Measurements from ENCODE around the gene B4GALT7.
"Not testable (repeated sequence)": the region's sequence is repeated elsewhere in the genome, so short reads cannot be mapped to it uniquely, and the experiment has no call there.

Gene B4GALT7

GRCh38 chr5:177609076-177610059 lies 9.4 kb downstream of the B4GALT7 start:
- DNase-seq (ENCODE audit: low read depth in 2 of 2) = no peak

- DNase-seq (ENCODE audit: low read depth in 2 of 2) = no peak
Measured at GRCh38 chr5:177610131-177610769, 10.3 kb downstream of the B4GALT7 start.

- no peak for DNase-seq (ENCODE audit: low read depth in 2 of 2)
Measured at GRCh38 chr5:177610770-177611445, 11.0 kb downstream of the B4GALT7 start.

- DNase-seq (ENCODE audit: low read depth in 2 of 2) = no peak
Measured at GRCh38 chr5:177611446-177612214, 11.7 kb downstream of the B4GALT7 start.

GRCh38 chr5:177612215-177612673 lies 12.3 kb downstream of the B4GALT7 start:
- no peak for DNase-seq (ENCODE audit: low read depth in 2 of 2)

GRCh38 chr5:177620560-177620959 lies 20.6 kb downstream of the B4GALT7 start:
- no peak for DNase-seq (ENCODE audit: low read depth in 2 of 2)

- not testable (repeated sequence) for DNase-seq (ENCODE audit: low read depth in 2 of 2)
Measured at GRCh38 chr5:177624172-177624571, 24.2 kb downstream of the B4GALT7 start.

- not testable (repeated sequence) for DNase-seq (ENCODE audit: low read depth in 2 of 2)
Measured at GRCh38 chr5:177630186-177630585, 30.3 kb downstream of the B4GALT7 start.

GRCh38 chr5:177634912-177635311 lies 35.0 kb downstream of the B4GALT7 start:
- not testable (repeated sequence) for DNase-seq (ENCODE audit: low read depth in 2 of 2)

GRCh38 chr5:177645462-177645861 lies 45.5 kb downstream of the B4GALT7 start:
- DNase-seq (ENCODE audit: low read depth in 2 of 2) = not testable (repeated sequence)

GRCh38 chr5:177651235-177651634 lies 51.3 kb downstream of the B4GALT7 start:
- DNase-seq (ENCODE audit: low read depth in 2 of 2) = not testable (repeated sequence)

- not testable (repeated sequence) for DNase-seq (ENCODE audit: low read depth in 2 of 2)
Measured at GRCh38 chr5:177657846-177658245, 57.9 kb downstream of the B4GALT7 start.

GRCh38 chr5:177658542-177658941 lies 58.6 kb downstream of the B4GALT7 start:
- DNase-seq (ENCODE audit: low read depth in 2 of 2) = not testable (repeated sequence)

Data from stimulated activated CD8-positive, alpha-beta memory T cell treated with anti-CD3 and anti-CD28 coated beads, Interleukin-2, amount 100 ng/mL, for 48 hours (primary cell).